ENCODE measurements around the gene WIPI1.
"Not testable (repeated sequence)": the region's sequence is repeated elsewhere in the genome, so short reads cannot be mapped to it uniquely, and the experiment has no call there.

WIPI1 gene

GRCh38 chr17:68421486-68421885, 35.8 kb downstream of the WIPI1 start:
- TF ChIP-seq L3MBTL2 (conservative IDR thresholded peaks at IDR 0.05) (no peak), CTBP1 (IDR thresholded peaks at IDR 0.05; ENCODE audit: borderline replicate concordance) (no peak), FOXA1 (IDR thresholded peaks at IDR 0.05) (no peak), ZNF384 (IDR thresholded peaks at IDR 0.05) (no peak), FOXK2 (IDR thresholded peaks at IDR 0.05) (no peak), NFRKB (IDR thresholded peaks at IDR 0.05) (no peak), FOXM1 (IDR thresholded peaks at IDR 0.05; ENCODE audit: borderline replicate concordance) (no peak), HDGF (IDR thresholded peaks at IDR 0.05; ENCODE audit: borderline replicate concordance) (no peak), SP1 (IDR thresholded peaks at IDR 0.05) (no peak), TARDBP (IDR thresholded peaks at IDR 0.05) (no peak), PKNOX1 (IDR thresholded peaks at IDR 0.05) (no peak), BHLHE40 (IDR thresholded peaks at IDR 0.05; ENCODE audit: borderline replicate concordance) (no peak), ARNT (IDR thresholded peaks at IDR 0.05) (no peak), SUZ12 (IDR thresholded peaks at IDR 0.05) (no peak), LEF1 (IDR thresholded peaks at IDR 0.05; ENCODE audit: borderline replicate concordance) (no peak), ELF4 (IDR thresholded peaks at IDR 0.05) (no peak)
- no peak for DNase-seq (ENCODE audit: extremely low spot score)
- CTCF ChIA-PET = no interaction called here
- POLR2A ChIA-PET = no interaction called here

GRCh38 chr17:68420065-68420464, 37.2 kb downstream of the WIPI1 start:
- no peak for DNase-seq (ENCODE audit: extremely low spot score)
- ChIA-PET POLR2A (no interaction called here), CTCF (no interaction called here)
- no peak for TF ChIP-seq HDGF (IDR thresholded peaks at IDR 0.05; ENCODE audit: borderline replicate concordance)
- no peak for TF ChIP-seq SUZ12 (IDR thresholded peaks at IDR 0.05)
- no peak for TF ChIP-seq PKNOX1 (IDR thresholded peaks at IDR 0.05)
- TF ChIP-seq ELF4 (IDR thresholded peaks at IDR 0.05) = no peak
- TF ChIP-seq NFRKB (IDR thresholded peaks at IDR 0.05) = no peak
- TF ChIP-seq FOXA1 (IDR thresholded peaks at IDR 0.05) = no peak
- no peak for TF ChIP-seq BHLHE40 (IDR thresholded peaks at IDR 0.05; ENCODE audit: borderline replicate concordance)
- TF ChIP-seq TARDBP (IDR thresholded peaks at IDR 0.05) = no peak
- no peak for TF ChIP-seq LEF1 (IDR thresholded peaks at IDR 0.05; ENCODE audit: borderline replicate concordance)
- no peak for TF ChIP-seq SP1 (IDR thresholded peaks at IDR 0.05)
- no peak for TF ChIP-seq ARNT (IDR thresholded peaks at IDR 0.05)
- no peak for TF ChIP-seq L3MBTL2 (conservative IDR thresholded peaks at IDR 0.05)
- TF ChIP-seq FOXK2 (IDR thresholded peaks at IDR 0.05) = no peak
- TF ChIP-seq FOXM1 (IDR thresholded peaks at IDR 0.05; ENCODE audit: borderline replicate concordance) = no peak
- no peak for TF ChIP-seq ZNF384 (IDR thresholded peaks at IDR 0.05)
- no peak for TF ChIP-seq CTBP1 (IDR thresholded peaks at IDR 0.05; ENCODE audit: borderline replicate concordance)

GRCh38 chr17:68418876-68419275, 38.4 kb downstream of the WIPI1 start:
- ChIA-PET POLR2A (interaction anchor here (0.9 kb wide), 1 partner anchor 755 kb away, joined by 3 read pairs; no protein-coding TSS in a partner anchor), CTCF (interaction anchor here (1.0 kb wide), 1 partner anchor 18 kb away, joined by 3 read pairs; no protein-coding TSS in a partner anchor)
- no peak for DNase-seq (ENCODE audit: extremely low spot score)
- TF ChIP-seq CTBP1 (IDR thresholded peaks at IDR 0.05; ENCODE audit: borderline replicate concordance) (no peak), LEF1 (IDR thresholded peaks at IDR 0.05; ENCODE audit: borderline replicate concordance) (no peak), BHLHE40 (IDR thresholded peaks at IDR 0.05; ENCODE audit: borderline replicate concordance) (no peak), HDGF (IDR thresholded peaks at IDR 0.05; ENCODE audit: borderline replicate concordance) (no peak), NFRKB (IDR thresholded peaks at IDR 0.05) (no peak), FOXK2 (IDR thresholded peaks at IDR 0.05) (no peak), ZNF384 (IDR thresholded peaks at IDR 0.05) (no peak), SUZ12 (IDR thresholded peaks at IDR 0.05) (no peak), ARNT (IDR thresholded peaks at IDR 0.05) (no peak), FOXM1 (IDR thresholded peaks at IDR 0.05; ENCODE audit: borderline replicate concordance) (no peak), TARDBP (IDR thresholded peaks at IDR 0.05) (no peak), SP1 (IDR thresholded peaks at IDR 0.05) (no peak), L3MBTL2 (conservative IDR thresholded peaks at IDR 0.05) (no peak), ELF4 (IDR thresholded peaks at IDR 0.05) (no peak), FOXA1 (IDR thresholded peaks at IDR 0.05) (no peak), PKNOX1 (IDR thresholded peaks at IDR 0.05) (no peak)

- CTCF ChIA-PET = interaction anchor here (1.0 to 1.4 kb wide), 2 partner anchors 14 to 18 kb away, joined by 3 to 4 read pairs; no protein-coding TSS in a partner anchor
- TF ChIP-seq CTBP1 (IDR thresholded peaks at IDR 0.05; ENCODE audit: borderline replicate concordance) = no peak
- 0 out of 2 replicates have a peak, but pooled peaks have one; percentile 27 for TF ChIP-seq ZNF384 (IDR thresholded peaks at IDR 0.05)
- TF ChIP-seq SP1 (IDR thresholded peaks at IDR 0.05) = no peak
- no peak for TF ChIP-seq ELF4 (IDR thresholded peaks at IDR 0.05)
- TF ChIP-seq FOXM1 (IDR thresholded peaks at IDR 0.05; ENCODE audit: borderline replicate concordance) = no peak
- TF ChIP-seq L3MBTL2 (conservative IDR thresholded peaks at IDR 0.05) = no peak
- no peak for TF ChIP-seq BHLHE40 (IDR thresholded peaks at IDR 0.05; ENCODE audit: borderline replicate concordance)
- TF ChIP-seq LEF1 (IDR thresholded peaks at IDR 0.05; ENCODE audit: borderline replicate concordance) = no peak
- no peak for DNase-seq (ENCODE audit: extremely low spot score)
- POLR2A ChIA-PET = no interaction called here
These were observed 40.0 kb downstream of the WIPI1 start for GRCh38 chr17:68417317-68417716.

GRCh38 chr17:68414901-68415300, 42.4 kb downstream of the WIPI1 start:
- DNase-seq (ENCODE audit: extremely low spot score); CTCF ChIA-PET; POLR2A ChIA-PET: not testable (repeated sequence)

Measured in HEK293T (cell line).